Measurements from ENCODE around the gene GTF2A1. TPM values are rescaled to one million over a fixed set of nuclear protein-coding genes. Genes with fewer than 3 reads are reported as not detected.
A peak's percentile ranks its signal among the peaks of the same experiment; 100 is the strongest.

The GTF2A1 gene
- total RNA-seq, 1 donor from 2014 or later = 36.4 TPM

GRCh38 chr14:81164167-81164774, 56.5 kb downstream of the GTF2A1 start:
- H2AFZ ChIP-seq (ENCODE audit: low read depth, low read length) = no peak overlapping the region
- H3K4me3 Mint-ChIP-seq (ENCODE audit: unreplicated experiment) = no peak overlapping the region
- no peaks in the 10 kb centered on the region for H3K36me3 Mint-ChIP-seq (ENCODE audit: low read depth, unreplicated experiment)
- H3K27ac Mint-ChIP-seq (ENCODE audit: unreplicated experiment) = no peak overlapping the region
- H3K4me2 ChIP-seq (ENCODE audit: low read length) = no peak overlapping the region
- no peak overlapping the region for H3K4me3 ChIP-seq (ENCODE audit: insufficient read depth, low read depth, low read length)
- H3K79me2 ChIP-seq (ENCODE audit: insufficient read depth, low read length) = no peaks in the 10 kb centered on the region
- no peak overlapping the region for H3K9ac ChIP-seq (ENCODE audit: low read length)
- H4K20me1 ChIP-seq (ENCODE audit: insufficient read depth, low read length) = no peaks in the 10 kb centered on the region
- no peaks in the 10 kb centered on the region for H3K9me3 ChIP-seq (ENCODE audit: insufficient read depth, low read depth, low read length)
- H3K4me1 Mint-ChIP-seq (ENCODE audit: low read depth, unreplicated experiment) = peaks cover 11% of the 10 kb centered on the region
- no peaks in the 10 kb centered on the region for H3K27me3 ChIP-seq (ENCODE audit: insufficient read depth, low read length)
- no peaks in the 10 kb centered on the region for H3K27me3 Mint-ChIP-seq (ENCODE audit: low read depth, unreplicated experiment)
- no peaks in the 10 kb centered on the region for H3K9me3 Mint-ChIP-seq (ENCODE audit: unreplicated experiment)
- H3K36me3 ChIP-seq (ENCODE audit: insufficient read depth, low read length) = no peaks in the 10 kb centered on the region
- DNase-seq (ENCODE audit: low read depth) (peak; percentile 64), FAIRE-seq (peak; percentile 73)
- no peak overlapping the region for H3K27ac ChIP-seq (ENCODE audit: low read depth, low read length)
- H3K4me1 ChIP-seq (ENCODE audit: insufficient read depth, low read length) = no peaks in the 10 kb centered on the region
- TF ChIP-seq EZH2 (IDR thresholded peaks at IDR 0.05; ENCODE audit: insufficient read depth, low read length) = no peak
- TF ChIP-seq CTCF (IDR thresholded peaks at IDR 0.05; ENCODE audit: insufficient read depth, low read depth, low read length) = peak; percentile 71

- no peak overlapping the region for H2AFZ ChIP-seq (ENCODE audit: low read depth, low read length)
- TF ChIP-seq CTCF (IDR thresholded peaks at IDR 0.05; ENCODE audit: insufficient read depth, low read depth, low read length) = no peak
- TF ChIP-seq EZH2 (IDR thresholded peaks at IDR 0.05; ENCODE audit: insufficient read depth, low read length) = no peak
- no peak for FAIRE-seq
Measured at GRCh38 chr14:81162941-81163340, 57.8 kb downstream of the GTF2A1 start.

GRCh38 chr14:81161749-81162148, 59.0 kb downstream of the GTF2A1 start:
- H3K9me3 ChIP-seq (ENCODE audit: insufficient read depth, low read depth, low read length) = no peaks in the 10 kb centered on the region
- no peak overlapping the region for H2AFZ ChIP-seq (ENCODE audit: low read depth, low read length)
- H3K36me3 Mint-ChIP-seq (ENCODE audit: low read depth, unreplicated experiment) = no peaks in the 10 kb centered on the region
- no peak for TF ChIP-seq CTCF (IDR thresholded peaks at IDR 0.05; ENCODE audit: insufficient read depth, low read depth, low read length)
- TF ChIP-seq EZH2 (IDR thresholded peaks at IDR 0.05; ENCODE audit: insufficient read depth, low read length) = no peak
- FAIRE-seq (no peak), DNase-seq (ENCODE audit: low read depth) (no peak)
- no peak overlapping the region for H3K27ac ChIP-seq (ENCODE audit: low read depth, low read length)
- no peaks in the 10 kb centered on the region for H3K4me1 ChIP-seq (ENCODE audit: insufficient read depth, low read length)
- H3K27ac Mint-ChIP-seq (ENCODE audit: unreplicated experiment) = no peak overlapping the region
- H3K4me2 ChIP-seq (ENCODE audit: low read length) = no peak overlapping the region
- no peaks in the 10 kb centered on the region for H3K27me3 ChIP-seq (ENCODE audit: insufficient read depth, low read length)
- no peaks in the 10 kb centered on the region for H4K20me1 ChIP-seq (ENCODE audit: insufficient read depth, low read length)
- no peak overlapping the region for H3K4me3 Mint-ChIP-seq (ENCODE audit: unreplicated experiment)
- no peaks in the 10 kb centered on the region for H3K79me2 ChIP-seq (ENCODE audit: insufficient read depth, low read length)
- H3K4me3 ChIP-seq (ENCODE audit: insufficient read depth, low read depth, low read length) = no peak overlapping the region
- no peak overlapping the region for H3K9ac ChIP-seq (ENCODE audit: low read length)
- no peaks in the 10 kb centered on the region for H3K27me3 Mint-ChIP-seq (ENCODE audit: low read depth, unreplicated experiment)
- H3K4me1 Mint-ChIP-seq (ENCODE audit: low read depth, unreplicated experiment) = peaks cover 23% of the 10 kb centered on the region
- no peaks in the 10 kb centered on the region for H3K9me3 Mint-ChIP-seq (ENCODE audit: unreplicated experiment)
- H3K36me3 ChIP-seq (ENCODE audit: insufficient read depth, low read length) = no peaks in the 10 kb centered on the region

More at GRCh38 chr14:81162941-81163340, 57.8 kb downstream of the GTF2A1 start:
- Histone ChIP-seq H3K9me3 (ENCODE audit: insufficient read depth, low read depth, low read length) (no peaks in the 10 kb centered on the region), H3K9ac (ENCODE audit: low read length) (no peak overlapping the region), H4K20me1 (ENCODE audit: insufficient read depth, low read length) (no peaks in the 10 kb centered on the region), H3K4me1 (ENCODE audit: insufficient read depth, low read length) (no peaks in the 10 kb centered on the region), H3K4me3 (ENCODE audit: insufficient read depth, low read depth, low read length) (no peak overlapping the region), H3K4me2 (ENCODE audit: low read length) (no peak overlapping the region), H3K27ac (ENCODE audit: low read depth, low read length) (no peak overlapping the region), H3K36me3 (ENCODE audit: insufficient read depth, low read length) (no peaks in the 10 kb centered on the region), H3K27me3 (ENCODE audit: insufficient read depth, low read length) (no peaks in the 10 kb centered on the region), H3K79me2 (ENCODE audit: insufficient read depth, low read length) (no peaks in the 10 kb centered on the region)
- Mint-ChIP-seq H3K4me3 (ENCODE audit: unreplicated experiment) (no peak overlapping the region), H3K4me1 (ENCODE audit: low read depth, unreplicated experiment) (peaks cover 14% of the 10 kb centered on the region), H3K27me3 (ENCODE audit: low read depth, unreplicated experiment) (no peaks in the 10 kb centered on the region), H3K27ac (ENCODE audit: unreplicated experiment) (no peak overlapping the region), H3K36me3 (ENCODE audit: low read depth, unreplicated experiment) (no peaks in the 10 kb centered on the region), H3K9me3 (ENCODE audit: unreplicated experiment) (no peaks in the 10 kb centered on the region)
- DNase-seq (ENCODE audit: low read depth) = no peak

Measured in astrocyte (in vitro differentiated cells and primary cell).